Activated T-helper 2 cell treated with anti-CD3 and anti-CD28 coated beads, Interferon-gamma antibody, Interleukin-2, Interleukin-4, amounts not matched to agents 10 μg/mL and 5 μg/mL and 100 μg/mL, durations not matched to agents 14 hours and 24 hours and 36 hours (primary cell): Measurements from ENCODE around the gene MIA. TPM values are rescaled to one million over a fixed set of nuclear protein-coding genes. Genes with fewer than 3 reads are reported as not detected.
"Not testable (repeated sequence)": the region's sequence is repeated elsewhere in the genome, so short reads cannot be mapped to it uniquely, and the experiment has no call there.

ENCODE experiments used
- DNase-seq: peaks from one replicate; pipeline ENCODE4 v3.0.0; 2021; ENCODE audit warnings: low spot score
- H3K27ac Mint-ChIP-seq: one replicate; pipeline ENCODE4 v1.8.0; 2021; ENCODE audit warnings: mixed read lengths
- H3K27me3 Mint-ChIP-seq: one replicate; pipeline ENCODE4 v1.8.0; 2021; ENCODE audit warnings: low read depth, mixed read lengths
- H3K36me3 Mint-ChIP-seq: one replicate; pipeline ENCODE4 v1.8.0; 2021; ENCODE audit warnings: low read depth, mixed read lengths
- H3K4me1 Mint-ChIP-seq: one replicate; pipeline ENCODE4 v1.8.0; 2021; ENCODE audit warnings: low read depth, mixed read lengths
- H3K4me3 Mint-ChIP-seq: one replicate; pipeline ENCODE4 v1.8.0; 2021; ENCODE audit warnings: low read depth, mild to moderate bottlenecking, moderate library complexity, mixed read lengths
- H3K9me3 Mint-ChIP-seq: one replicate; pipeline ENCODE4 v1.8.0; 2021; ENCODE audit warnings: mixed read lengths
- intact Hi-C: fragments of 100-400 bp; cut with micrococcal nuclease; formaldehyde crosslinking; loops from one replicate; pipeline ENCODE4 v1.15.1; 2023
- total RNA-seq: library from RNA; stranded (reverse); gene quantifications from 2 replicates; pipeline ENCODE4 v1.2.3, GENCODE V29; 2022

MIA gene
- total RNA-seq, 1 donor from 2014 or later = not detected

- Mint-ChIP-seq H3K27me3 (no peaks in the 10 kb centered on the region), H3K9me3 (no peaks in the 10 kb centered on the region), H3K4me1 (peaks cover 73% of the 10 kb centered on the region), H3K36me3 (peaks cover 77% of the 10 kb centered on the region), H3K4me3 (peak overlapping the region; percentile 49), H3K27ac (peak overlapping the region; percentile 82)
- DNase-seq = peak; percentile 60
- intact Hi-C loops = loop anchor here (10.0 kb wide), 1 partner anchor 519 kb away; the partner anchor contains the start of gene AKT2
These were observed 28.8 kb downstream of the MIA start for GRCh38 chr19:40803857-40804782.

- H3K9me3 Mint-ChIP-seq = no peaks in the 10 kb centered on the region
- H3K27ac Mint-ChIP-seq = peak overlapping the region; percentile 82
- peak overlapping the region; percentile 35 for H3K4me3 Mint-ChIP-seq
- intact Hi-C loops = loop anchor here (10.0 kb wide), 1 partner anchor 520 kb away; the partner anchor contains the start of gene AKT2
- peaks cover 79% of the 10 kb centered on the region for H3K36me3 Mint-ChIP-seq
- H3K4me1 Mint-ChIP-seq = peaks cover 75% of the 10 kb centered on the region
- no peaks in the 10 kb centered on the region for H3K27me3 Mint-ChIP-seq
- no peak for DNase-seq
These were observed 29.5 kb downstream of the MIA start for GRCh38 chr19:40804783-40805242.

- no peak for DNase-seq
- intact Hi-C loops = loop anchor here (10.0 kb wide), 1 partner anchor 521 kb away; the partner anchor contains the start of gene AKT2
- no peaks in the 10 kb centered on the region for H3K9me3 Mint-ChIP-seq
- no peaks in the 10 kb centered on the region for H3K27me3 Mint-ChIP-seq
- H3K4me3 Mint-ChIP-seq = peak overlapping the region; percentile 35
- peak overlapping the region; percentile 82 for H3K27ac Mint-ChIP-seq
- H3K4me1 Mint-ChIP-seq = peaks cover 75% of the 10 kb centered on the region
- H3K36me3 Mint-ChIP-seq = peaks cover 76% of the 10 kb centered on the region
These were observed 30.0 kb downstream of the MIA start for GRCh38 chr19:40805258-40805868.

- peak overlapping the region; percentile 83 for H3K27ac Mint-ChIP-seq
- peaks cover 72% of the 10 kb centered on the region for H3K36me3 Mint-ChIP-seq
- peaks cover 76% of the 10 kb centered on the region for H3K4me1 Mint-ChIP-seq
- intact Hi-C loops = loop anchor here (2.0 to 10.0 kb wide), 2 partner anchors 56 to 522 kb away; partner anchors contain the start of genes ACTMAP, AKT2 and SNRPA
- H3K27me3 Mint-ChIP-seq = no peaks in the 10 kb centered on the region
- H3K4me3 Mint-ChIP-seq = peak overlapping the region; percentile 63
- H3K9me3 Mint-ChIP-seq = no peaks in the 10 kb centered on the region
- peak; percentile 71 for DNase-seq
These were observed 31.3 kb downstream of the MIA start for GRCh38 chr19:40806423-40807146.

GRCh38 chr19:40807147-40808020, 32.1 kb downstream of the MIA start:
- Mint-ChIP-seq H3K27me3 (peaks cover 4% of the 10 kb centered on the region), H3K4me3 (peak overlapping the region; percentile 63), H3K36me3 (peaks cover 64% of the 10 kb centered on the region), H3K27ac (peak overlapping the region; percentile 83), H3K4me1 (peaks cover 72% of the 10 kb centered on the region), H3K9me3 (no peaks in the 10 kb centered on the region)
- intact Hi-C loops = loop anchor here (2.0 to 10.0 kb wide), 2 partner anchors 57 to 523 kb away; partner anchors contain the start of genes ACTMAP, AKT2 and SNRPA
- DNase-seq = no peak

GRCh38 chr19:40808021-40808325, 32.7 kb downstream of the MIA start:
- Mint-ChIP-seq H3K27me3 (peaks cover 10% of the 10 kb centered on the region), H3K9me3 (no peaks in the 10 kb centered on the region), H3K4me1 (peaks cover 66% of the 10 kb centered on the region), H3K36me3 (peaks cover 62% of the 10 kb centered on the region), H3K4me3 (no peak overlapping the region), H3K27ac (peak overlapping the region; percentile 72)
- no peak for DNase-seq
- intact Hi-C loops = loop anchor here (10.0 kb wide), 1 partner anchor 523 kb away; the partner anchor contains the start of gene AKT2

GRCh38 chr19:40808497-40808896, 33.2 kb downstream of the MIA start:
- Mint-ChIP-seq H3K4me1 (peaks cover 60% of the 10 kb centered on the region), H3K9me3 (no peaks in the 10 kb centered on the region), H3K27ac (no peak overlapping the region), H3K27me3 (peaks cover 11% of the 10 kb centered on the region), H3K4me3 (no peak overlapping the region), H3K36me3 (peaks cover 57% of the 10 kb centered on the region)
- DNase-seq = no peak
- intact Hi-C loops = loop anchor here (10.0 kb wide), 1 partner anchor 524 kb away; the partner anchor contains the start of gene AKT2

GRCh38 chr19:40809358-40810086, 34.2 kb downstream of the MIA start:
- intact Hi-C loops = loop anchor here (10.0 kb wide), 1 partner anchor 525 kb away; the partner anchor contains the start of gene AKT2
- Mint-ChIP-seq H3K27me3 (peaks cover 19% of the 10 kb centered on the region), H3K27ac (no peak overlapping the region), H3K9me3 (no peaks in the 10 kb centered on the region), H3K4me3 (peak overlapping the region; percentile 30), H3K36me3 (peaks cover 48% of the 10 kb centered on the region), H3K4me1 (peaks cover 50% of the 10 kb centered on the region)
- DNase-seq = no peak

- Mint-ChIP-seq H3K4me1 (peaks cover 44% of the 10 kb centered on the region), H3K4me3 (peak overlapping the region; percentile 30), H3K27me3 (peaks cover 26% of the 10 kb centered on the region)
These were observed 34.8 kb downstream of the MIA start for GRCh38 chr19:40810160-40810559.

GRCh38 chr19:40810649-40811408, 35.5 kb downstream of the MIA start:
- intact Hi-C loops, H3K9me3 Mint-ChIP-seq: not testable (repeated sequence)
- peak; percentile 61 for DNase-seq
- Mint-ChIP-seq H3K27me3 (peaks cover 29% of the 10 kb centered on the region), H3K4me1 (peaks cover 37% of the 10 kb centered on the region), H3K4me3 (peak overlapping the region; percentile 90), H3K27ac (peak overlapping the region; percentile 75), H3K36me3 (peaks cover 36% of the 10 kb centered on the region)

More at GRCh38 chr19:40810160-40810559, 34.8 kb downstream of the MIA start:
- intact Hi-C loops = no loop called here
- H3K9me3 Mint-ChIP-seq = no peaks in the 10 kb centered on the region
- no peak overlapping the region for H3K27ac Mint-ChIP-seq
- no peak for DNase-seq
- peaks cover 42% of the 10 kb centered on the region for H3K36me3 Mint-ChIP-seq
